GM13977 (cell line): ENCODE measurements around the gene PKP2.

ENCODE experiments used
- DNase-seq: peaks from one replicate; pipeline ENCODE4 v3.0.0; 2012; ENCODE audit warnings: low spot score
- in situ Hi-C: fragments of 300-500 bp; cut with MboI; formaldehyde crosslinking; loops from one replicate; pipeline ENCODE4 v1.12.0; 2022; ENCODE audit warnings: low sequenced_read_pairs, low pct_unique_long_range_greater_than_20kb, mixed read lengths, inconsistent platforms; ENCODE audit not compliant: unreplicated experiment
- TF ChIP-seq, protein P1 (sequence below): IDR thresholded peaks from 2 replicates; pipeline ENCODE4 v1.5.1; 2012; ENCODE audit warnings: mild to moderate bottlenecking, control low read depth; ENCODE audit not compliant: insufficient read depth; ENCODE audit errors: extremely low read depth, missing control alignments

The PKP2 gene

DNA sequence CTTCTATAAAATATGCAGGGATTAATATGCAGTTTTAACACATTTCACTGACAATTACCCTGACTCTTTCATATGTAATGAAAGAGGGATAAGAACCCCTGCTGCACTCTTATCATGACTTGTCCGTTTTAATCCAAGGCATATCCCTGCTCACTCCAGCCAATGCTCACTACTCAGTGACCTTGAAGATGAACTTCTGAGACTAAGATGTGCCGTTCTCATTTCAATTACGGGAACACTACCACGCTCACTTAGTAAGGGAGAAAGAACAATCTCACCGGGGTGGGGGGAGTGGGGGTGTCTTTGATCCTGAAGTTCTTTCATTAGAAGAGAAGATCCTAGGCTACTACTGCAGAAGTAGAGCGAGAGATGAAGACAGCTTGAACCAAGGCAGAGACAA is 50.5 kb downstream of the PKP2 start:
- in situ Hi-C loops, result no loop called here
- TF ChIP-seq, protein P1, sequence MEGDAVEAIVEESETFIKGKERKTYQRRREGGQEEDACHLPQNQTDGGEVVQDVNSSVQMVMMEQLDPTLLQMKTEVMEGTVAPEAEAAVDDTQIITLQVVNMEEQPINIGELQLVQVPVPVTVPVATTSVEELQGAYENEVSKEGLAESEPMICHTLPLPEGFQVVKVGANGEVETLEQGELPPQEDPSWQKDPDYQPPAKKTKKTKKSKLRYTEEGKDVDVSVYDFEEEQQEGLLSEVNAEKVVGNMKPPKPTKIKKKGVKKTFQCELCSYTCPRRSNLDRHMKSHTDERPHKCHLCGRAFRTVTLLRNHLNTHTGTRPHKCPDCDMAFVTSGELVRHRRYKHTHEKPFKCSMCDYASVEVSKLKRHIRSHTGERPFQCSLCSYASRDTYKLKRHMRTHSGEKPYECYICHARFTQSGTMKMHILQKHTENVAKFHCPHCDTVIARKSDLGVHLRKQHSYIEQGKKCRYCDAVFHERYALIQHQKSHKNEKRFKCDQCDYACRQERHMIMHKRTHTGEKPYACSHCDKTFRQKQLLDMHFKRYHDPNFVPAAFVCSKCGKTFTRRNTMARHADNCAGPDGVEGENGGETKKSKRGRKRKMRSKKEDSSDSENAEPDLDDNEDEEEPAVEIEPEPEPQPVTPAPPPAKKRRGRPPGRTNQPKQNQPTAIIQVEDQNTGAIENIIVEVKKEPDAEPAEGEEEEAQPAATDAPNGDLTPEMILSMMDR, result no peak
- DNase-seq, result no peak

DNA sequence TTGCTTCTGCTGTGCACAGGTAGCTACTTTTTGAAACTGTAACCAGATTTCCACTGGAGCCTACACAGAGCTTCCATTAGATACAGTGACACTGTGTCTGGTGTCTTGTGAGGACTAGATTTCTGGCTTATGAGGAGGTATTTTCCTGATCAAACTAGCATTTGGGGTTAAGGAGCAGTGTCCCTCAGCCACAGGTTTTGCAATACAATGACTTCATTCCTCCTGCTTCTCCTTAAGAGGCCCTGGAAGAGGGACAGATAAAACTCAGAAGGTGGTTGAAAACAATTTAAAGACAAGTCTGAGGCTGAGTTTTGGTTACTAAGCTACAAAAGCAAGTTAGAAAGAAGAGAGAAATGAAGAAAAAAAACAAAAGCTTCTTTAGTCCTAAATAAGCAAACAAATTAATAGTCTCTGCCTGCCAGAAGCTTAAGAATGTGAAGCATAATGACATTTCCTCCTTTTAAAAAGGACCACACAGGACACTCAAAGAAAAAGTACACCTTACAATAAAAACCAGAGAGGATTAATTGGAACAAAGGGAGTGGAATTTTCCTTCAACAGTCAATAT is 53.0 kb downstream of the PKP2 start:
- in situ Hi-C loops, result no loop called here
- TF ChIP-seq, protein P1, result no peak
- no peak for DNase-seq

DNA sequence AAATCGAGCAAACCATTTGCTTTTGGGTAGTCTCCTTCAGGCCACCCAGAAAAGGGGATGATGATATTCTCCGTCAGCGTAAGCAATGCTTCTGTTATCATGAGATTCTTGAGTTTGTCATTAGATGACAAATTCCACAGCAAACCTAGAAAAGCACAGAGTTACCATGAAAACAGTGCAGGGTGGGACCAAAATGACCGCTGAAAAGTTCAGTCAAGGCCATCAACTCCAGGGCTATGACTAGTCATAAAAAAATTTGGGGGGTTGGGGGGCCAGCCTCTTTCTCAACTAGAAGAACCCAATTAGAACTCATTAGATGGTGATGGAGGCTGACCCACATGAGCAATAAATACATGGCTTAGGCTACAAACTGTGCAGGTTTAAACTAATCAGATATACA is 55.5 kb downstream of the PKP2 start:
- DNase-seq, result no peak
- in situ Hi-C loops, result no loop called here
- TF ChIP-seq, protein P1, result no peak

DNA sequence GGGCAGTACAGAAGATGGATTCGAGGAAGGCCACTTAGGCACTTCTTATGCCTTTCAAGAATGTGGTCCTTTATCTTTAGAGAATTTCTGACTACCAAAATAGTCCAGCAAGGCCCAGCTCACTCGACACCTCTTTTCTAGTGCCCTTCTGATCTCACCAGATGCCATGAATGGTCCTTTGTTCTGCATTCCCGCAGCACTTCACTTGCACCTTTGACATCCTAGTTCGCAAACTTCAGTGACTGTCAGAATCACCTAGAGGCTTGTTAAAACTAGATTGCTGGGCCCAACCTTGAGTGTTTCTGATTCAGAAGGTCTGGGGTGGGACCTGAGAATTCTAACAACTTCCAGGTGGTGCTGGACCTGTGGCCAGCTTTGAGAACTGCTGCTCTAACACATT is 56.7 kb downstream of the PKP2 start:
- DNase-seq, result no peak
- in situ Hi-C loops, result no loop called here
- TF ChIP-seq, protein P1, result no peak

DNA sequence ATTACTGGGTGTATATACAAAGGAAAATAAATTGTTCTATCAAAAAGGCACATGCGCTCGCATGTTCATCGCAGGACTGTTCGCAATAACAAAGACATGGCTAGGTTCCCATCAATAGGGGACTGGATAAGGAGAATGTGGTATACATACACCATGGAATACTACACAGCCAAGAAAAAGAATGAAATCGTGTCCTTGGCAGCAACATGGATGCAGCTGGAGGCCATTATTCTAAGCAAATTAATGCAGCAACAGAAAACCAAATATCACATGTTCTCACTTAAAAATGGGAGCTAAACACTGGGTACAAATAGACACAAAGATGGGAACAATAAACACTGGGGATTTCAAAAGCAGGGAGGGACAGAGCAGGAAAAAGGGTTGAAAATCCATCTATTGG is 58.6 kb downstream of the PKP2 start:
- no peak for DNase-seq
- in situ Hi-C loops, result no loop called here

DNA sequence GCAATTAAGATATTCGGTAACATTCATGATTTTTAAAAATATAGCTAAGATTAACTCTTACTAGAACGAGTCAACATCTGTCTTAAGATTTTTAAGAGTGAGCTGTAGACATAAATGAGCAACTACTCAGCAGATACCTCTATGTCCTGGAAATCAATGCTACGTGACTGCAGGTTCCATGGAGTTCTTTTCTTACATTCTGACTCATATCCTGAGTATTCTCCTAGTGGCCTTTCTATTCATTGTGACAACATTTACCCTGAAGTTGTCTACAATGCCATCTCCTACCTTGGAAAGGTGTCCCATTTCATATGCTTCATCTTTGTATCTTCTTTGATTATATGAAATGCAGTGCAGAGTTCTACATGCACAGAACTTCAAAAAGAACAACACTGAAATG is 59.9 kb downstream of the PKP2 start:
- in situ Hi-C loops, result no loop called here

More for the DNA sequence above, 58.6 kb downstream of the PKP2 start:
- TF ChIP-seq, protein P1, result no peak

More for the DNA sequence above, 59.9 kb downstream of the PKP2 start:
- no peak for DNase-seq
- TF ChIP-seq, protein P1, result no peak
